HepG2 (cell line): ENCODE results near the gene KAZN. TPM values are rescaled to one million over a fixed set of nuclear protein-coding genes. Genes with fewer than 3 reads are reported as not detected.

ENCODE experiments used
- ATAC-seq: fragments of 200-7000 bp; cut with Tn5 transposase; 3 replicates; pipeline ENCODE4 v1.9.1; 2020; ENCODE audit warnings: mild to moderate bottlenecking, moderate library complexity
- BruUV-seq: library from RNA; stranded (reverse); fragments of 400-500 nt; replicated peaks from 2 replicates; lab custom pipeline; 2021; lab: Mats Ljungman, UMichigan
- CTCF ChIA-PET: fragments of 300-600 bp; formaldehyde crosslinking; extraction: SDS; loops from one replicate; lab custom pipeline; 2021; ENCODE audit warnings: low total read pairs, inconsistent platforms, low intra/inter-chr PET ratio; lab: Yijun Ruan, JAX
- POLR2A ChIA-PET: fragments of 350-600 bp; sonication (Branson Sonifier 250); formaldehyde crosslinking; loops from one replicate; lab custom pipeline; 2020; ENCODE audit warnings: antibody characterized with exemption, inconsistent platforms; lab: Yijun Ruan, JAX
- DNase-seq: peaks from one replicate; pipeline ENCODE4 v3.0.0-alpha.2; 2015; ENCODE audit warnings: low spot score
- FAIRE-seq: peaks from 3 replicates; lab custom pipeline; 2011; peaks lifted over from hg19 to GRCh38; lab: Jason Lieb, UNC
- H2AFZ ChIP-seq: one replicate; pipeline ENCODE4 v1.6.1; 2011; ENCODE audit warnings: low read length, inconsistent platforms
- H3K27ac ChIP-seq: fragments of 300-600 bp; 3 replicates; pipeline ENCODE4 v1.8.0; 2011; ENCODE audit warnings: mixed run types, mild to moderate bottlenecking, mixed read lengths, low read length, inconsistent platforms; ENCODE audit not compliant: insufficient read depth; ENCODE audit errors: extremely low read length
- H3K27me3 ChIP-seq, 2 experiments: fragments of 200-600 bp in 1 of 2; 2 replicates in 1 of 2; 3 replicates in 1 of 2; pipeline versions ENCODE4 v1.6.0 to v1.8.0; 2011; ENCODE audit warnings: low read length in 2 of 2, mild to moderate bottlenecking in 2 of 2, moderate library complexity in 2 of 2, inconsistent platforms in 1 of 2; ENCODE audit not compliant: insufficient read depth in 2 of 2, control insufficient read depth in 1 of 2
- H3K36me3 ChIP-seq, 2 experiments: fragments of 200-600 bp in 1 of 2; replicated peaks in 1 of 2; 2 replicates in 1 of 2; 3 replicates in 1 of 2; pipeline versions ENCODE4 v1.5.1 to v1.8.0; 2011; ENCODE audit warnings: low read length in 2 of 2, inconsistent platforms in 1 of 2; ENCODE audit not compliant: insufficient read depth in 2 of 2, control insufficient read depth in 1 of 2
- H3K4me1 ChIP-seq: 2 replicates; pipeline ENCODE4 v1.5.1; 2012; ENCODE audit warnings: low read length, inconsistent platforms; ENCODE audit not compliant: insufficient read depth
- H3K4me2 ChIP-seq: 2 replicates; pipeline ENCODE4 v1.6.0; 2011; ENCODE audit warnings: low read depth, low read length, inconsistent platforms
- H3K4me3 ChIP-seq, 3 experiments: fragments of 200-600 bp in 1 of 3; sonication (generic), shearing (Covaris generic) in 1 of 3; replicated peaks in 1 of 3; 2 replicates each; pipeline ENCODE4 v1.5.1; 2011 to 2016; ENCODE audit warnings: low read length in 3 of 3, inconsistent platforms in 2 of 3, low read depth in 2 of 3, mild to moderate bottlenecking in 2 of 3, control low read depth in 1 of 3, mixed read lengths in 1 of 3; ENCODE audit not compliant: insufficient read depth in 1 of 3
- H3K79me2 ChIP-seq: one replicate; pipeline ENCODE4 v1.6.1; 2011; ENCODE audit warnings: low read length, inconsistent platforms; ENCODE audit not compliant: insufficient read depth
- H3K9ac ChIP-seq: 2 replicates; pipeline ENCODE4 v1.6.0; 2011; ENCODE audit warnings: mild to moderate bottlenecking, low read depth, low read length, inconsistent platforms; ENCODE audit not compliant: insufficient read depth
- H3K9me3 ChIP-seq: 2 replicates; pipeline ENCODE4 v1.5.1; 2012; ENCODE audit warnings: mild to moderate bottlenecking, low read length
- H4K20me1 ChIP-seq: 2 replicates; pipeline ENCODE4 v1.6.0; 2011; ENCODE audit warnings: inconsistent platforms, mild to moderate bottlenecking, low read length, moderate library complexity; ENCODE audit not compliant: insufficient read depth
- FUBP1 ChIP-seq: sonication (generic); formaldehyde crosslinking; IDR thresholded peaks from 2 replicates; pipeline ENCODE4 v1.5.1; 2020; ENCODE audit warnings: missing genetic modification reagents, mild to moderate bottlenecking, borderline replicate concordance
- KDM5B ChIP-seq: sonication (generic); formaldehyde crosslinking; IDR thresholded peaks from 2 replicates; pipeline ENCODE4 v1.4.0; 2020; ENCODE audit warnings: missing genetic modification reagents, mild to moderate bottlenecking, borderline replicate concordance
- PHF8 ChIP-seq: sonication (generic); formaldehyde crosslinking; IDR thresholded peaks from 2 replicates; pipeline ENCODE4 v1.5.0; 2020; ENCODE audit warnings: missing genetic modification reagents
- SP2 ChIP-seq: sonication (generic); formaldehyde crosslinking; IDR thresholded peaks from 2 replicates; pipeline ENCODE4 v1.5.1; 2020; ENCODE audit warnings: mild to moderate bottlenecking, missing genetic modification reagents
- ZFP36L1 ChIP-seq: sonication (generic); formaldehyde crosslinking; IDR thresholded peaks from 2 replicates; pipeline ENCODE4 v1.8.0; 2022; ENCODE audit warnings: mild to moderate bottlenecking, missing genetic modification reagents, moderate library complexity
- ZNF12 ChIP-seq: sonication (generic); formaldehyde crosslinking; IDR thresholded peaks from 2 replicates; pipeline ENCODE4 v1.5.0; 2020; ENCODE audit warnings: missing genetic modification reagents
- ZNF17 ChIP-seq: sonication (generic); formaldehyde crosslinking; IDR thresholded peaks from 2 replicates; pipeline ENCODE4 v1.5.0; 2020; ENCODE audit warnings: mild to moderate bottlenecking, missing genetic modification reagents
- ZNF484 ChIP-seq: sonication (generic); formaldehyde crosslinking; IDR thresholded peaks from 2 replicates; pipeline ENCODE4 v1.5.1; 2020; ENCODE audit warnings: mild to moderate bottlenecking, low read depth, missing genetic modification reagents, borderline replicate concordance
- ZNF629 ChIP-seq: sonication (generic); formaldehyde crosslinking; conservative IDR thresholded peaks from 2 replicates; pipeline ENCODE4 v1.5.0; 2020; ENCODE audit warnings: missing genetic modification reagents
- WGBS: methylation state at CpG from one replicate; pipeline ENCODE4 v1.1.6; 2017; ENCODE audit warnings: low lambda C conversion rate; 5-methylcytosine and 5-hydroxymethylcytosine counted together
- in situ Hi-C: cut with HindIII; loops from 2 replicates; pipeline ENCODE4 v1.10.0; 2017; ENCODE audit warnings: low pct_unique_long_range_greater_than_20kb; ENCODE audit not compliant: extremely low pct_ligation_motif_present
- intact Hi-C: fragments of 100-400 bp; cut with micrococcal nuclease; formaldehyde crosslinking; loops from one replicate; pipeline ENCODE4 v1.10.0; 2022; ENCODE audit not compliant: unreplicated experiment
- polyA plus RNA-seq, 8 experiments: library from polyadenylated mRNA; depleted of rRNA in 3 of 8; stranded (reverse) in 7 of 8; unstranded in 1 of 8; fragments of >200 nt; fragmentation: Illumina TruSeq in 4 of 8; extraction: Trizol in 4 of 8; gene quantifications; 2 replicates each; pipeline versions ENCODE4 v1.2.1 to v1.2.3, GENCODE V29; 2011 to 2016; ENCODE audit warnings: low read depth in 4 of 8, missing spikeins in 1 of 8, mixed read lengths in 1 of 8; ENCODE audit not compliant: insufficient read depth in 1 of 8
- total RNA-seq, 5 experiments: library from RNA; depleted of rRNA; stranded (reverse); fragments of >200 nt; fragmentation: Illumina TruSeq; extraction: Trizol; gene quantifications; 2 replicates each; pipeline ENCODE4 v1.2.3, GENCODE V29; 2016; ENCODE audit warnings: low read depth in 1 of 5
- TF ChIP-seq, protein P1 (sequence below): sonication (generic); formaldehyde crosslinking; IDR thresholded peaks from 2 replicates; pipeline ENCODE4 v1.5.1; 2020; ENCODE audit warnings: mild to moderate bottlenecking, moderate library complexity, missing genetic modification reagents
- TF ChIP-seq, protein P2 (sequence below): sonication (generic); formaldehyde crosslinking; IDR thresholded peaks from 2 replicates; pipeline ENCODE4 v1.4.0; 2020; ENCODE audit warnings: missing genetic modification reagents, borderline replicate concordance
- TF ChIP-seq, protein P3 (sequence below): sonication (generic); formaldehyde crosslinking; IDR thresholded peaks from 2 replicates; pipeline ENCODE4 v1.4.0; 2020; ENCODE audit warnings: missing genetic modification reagents

Gene KAZN
- total and polyA plus RNA-seq, 2 of the 13 experiments (the other 11 are each of a cell fraction or from before 2014, with no cell fraction given) = 10.4 to 13.5 TPM

GRCh38 chr1:15139654-15140350 lies 541.3 kb downstream of the KAZN start:
- no TSS peak for BruUV-seq
- ATAC-seq = peak; percentile 99
- TF ChIP-seq, protein P1, sequence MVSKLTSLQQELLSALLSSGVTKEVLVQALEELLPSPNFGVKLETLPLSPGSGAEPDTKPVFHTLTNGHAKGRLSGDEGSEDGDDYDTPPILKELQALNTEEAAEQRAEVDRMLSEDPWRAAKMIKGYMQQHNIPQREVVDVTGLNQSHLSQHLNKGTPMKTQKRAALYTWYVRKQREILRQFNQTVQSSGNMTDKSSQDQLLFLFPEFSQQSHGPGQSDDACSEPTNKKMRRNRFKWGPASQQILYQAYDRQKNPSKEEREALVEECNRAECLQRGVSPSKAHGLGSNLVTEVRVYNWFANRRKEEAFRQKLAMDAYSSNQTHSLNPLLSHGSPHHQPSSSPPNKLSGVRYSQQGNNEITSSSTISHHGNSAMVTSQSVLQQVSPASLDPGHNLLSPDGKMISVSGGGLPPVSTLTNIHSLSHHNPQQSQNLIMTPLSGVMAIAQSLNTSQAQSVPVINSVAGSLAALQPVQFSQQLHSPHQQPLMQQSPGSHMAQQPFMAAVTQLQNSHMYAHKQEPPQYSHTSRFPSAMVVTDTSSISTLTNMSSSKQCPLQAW (CRISPR knock-in tag) = peak; percentile 85; the same call in 1 of the 2 replicates
- peak; percentile 58; the same call in 1 of the 2 replicates for TF ChIP-seq ZNF12 (CRISPR knock-in tag)
- TF ChIP-seq FUBP1 (CRISPR knock-in tag) = no peak
- no peak for TF ChIP-seq ZNF484 (CRISPR knock-in tag)
- peak; percentile 56 for TF ChIP-seq ZNF629 (CRISPR knock-in tag)
- peak; percentile 46; the same call in 1 of the 2 replicates for TF ChIP-seq KDM5B
- no peak for TF ChIP-seq SP2 (CRISPR knock-in tag)
- TF ChIP-seq, protein P2, sequence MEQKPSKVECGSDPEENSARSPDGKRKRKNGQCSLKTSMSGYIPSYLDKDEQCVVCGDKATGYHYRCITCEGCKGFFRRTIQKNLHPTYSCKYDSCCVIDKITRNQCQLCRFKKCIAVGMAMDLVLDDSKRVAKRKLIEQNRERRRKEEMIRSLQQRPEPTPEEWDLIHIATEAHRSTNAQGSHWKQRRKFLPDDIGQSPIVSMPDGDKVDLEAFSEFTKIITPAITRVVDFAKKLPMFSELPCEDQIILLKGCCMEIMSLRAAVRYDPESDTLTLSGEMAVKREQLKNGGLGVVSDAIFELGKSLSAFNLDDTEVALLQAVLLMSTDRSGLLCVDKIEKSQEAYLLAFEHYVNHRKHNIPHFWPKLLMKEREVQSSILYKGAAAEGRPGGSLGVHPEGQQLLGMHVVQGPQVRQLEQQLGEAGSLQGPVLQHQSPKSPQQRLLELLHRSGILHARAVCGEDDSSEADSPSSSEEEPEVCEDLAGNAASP (CRISPR knock-in tag) = peak; percentile 73; the same call in 1 of the 2 replicates
- TF ChIP-seq ZFP36L1 (CRISPR knock-in tag) = no peak
- TF ChIP-seq ZNF17 (CRISPR knock-in tag) = no peak
- TF ChIP-seq, protein P3, sequence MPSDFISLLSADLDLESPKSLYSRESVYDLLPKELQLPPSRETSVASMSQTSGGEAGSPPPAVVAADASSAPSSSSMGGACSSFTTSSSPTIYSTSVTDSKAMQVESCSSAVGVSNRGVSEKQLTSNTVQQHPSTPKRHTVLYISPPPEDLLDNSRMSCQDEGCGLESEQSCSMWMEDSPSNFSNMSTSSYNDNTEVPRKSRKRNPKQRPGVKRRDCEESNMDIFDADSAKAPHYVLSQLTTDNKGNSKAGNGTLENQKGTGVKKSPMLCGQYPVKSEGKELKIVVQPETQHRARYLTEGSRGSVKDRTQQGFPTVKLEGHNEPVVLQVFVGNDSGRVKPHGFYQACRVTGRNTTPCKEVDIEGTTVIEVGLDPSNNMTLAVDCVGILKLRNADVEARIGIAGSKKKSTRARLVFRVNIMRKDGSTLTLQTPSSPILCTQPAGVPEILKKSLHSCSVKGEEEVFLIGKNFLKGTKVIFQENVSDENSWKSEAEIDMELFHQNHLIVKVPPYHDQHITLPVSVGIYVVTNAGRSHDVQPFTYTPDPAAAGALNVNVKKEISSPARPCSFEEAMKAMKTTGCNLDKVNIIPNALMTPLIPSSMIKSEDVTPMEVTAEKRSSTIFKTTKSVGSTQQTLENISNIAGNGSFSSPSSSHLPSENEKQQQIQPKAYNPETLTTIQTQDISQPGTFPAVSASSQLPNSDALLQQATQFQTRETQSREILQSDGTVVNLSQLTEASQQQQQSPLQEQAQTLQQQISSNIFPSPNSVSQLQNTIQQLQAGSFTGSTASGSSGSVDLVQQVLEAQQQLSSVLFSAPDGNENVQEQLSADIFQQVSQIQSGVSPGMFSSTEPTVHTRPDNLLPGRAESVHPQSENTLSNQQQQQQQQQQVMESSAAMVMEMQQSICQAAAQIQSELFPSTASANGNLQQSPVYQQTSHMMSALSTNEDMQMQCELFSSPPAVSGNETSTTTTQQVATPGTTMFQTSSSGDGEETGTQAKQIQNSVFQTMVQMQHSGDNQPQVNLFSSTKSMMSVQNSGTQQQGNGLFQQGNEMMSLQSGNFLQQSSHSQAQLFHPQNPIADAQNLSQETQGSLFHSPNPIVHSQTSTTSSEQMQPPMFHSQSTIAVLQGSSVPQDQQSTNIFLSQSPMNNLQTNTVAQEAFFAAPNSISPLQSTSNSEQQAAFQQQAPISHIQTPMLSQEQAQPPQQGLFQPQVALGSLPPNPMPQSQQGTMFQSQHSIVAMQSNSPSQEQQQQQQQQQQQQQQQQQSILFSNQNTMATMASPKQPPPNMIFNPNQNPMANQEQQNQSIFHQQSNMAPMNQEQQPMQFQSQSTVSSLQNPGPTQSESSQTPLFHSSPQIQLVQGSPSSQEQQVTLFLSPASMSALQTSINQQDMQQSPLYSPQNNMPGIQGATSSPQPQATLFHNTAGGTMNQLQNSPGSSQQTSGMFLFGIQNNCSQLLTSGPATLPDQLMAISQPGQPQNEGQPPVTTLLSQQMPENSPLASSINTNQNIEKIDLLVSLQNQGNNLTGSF (CRISPR knock-in tag) = no peak
- peak; percentile 53 for TF ChIP-seq PHF8 (CRISPR knock-in tag)

More at GRCh38 chr1:15139654-15140350, 541.3 kb downstream of the KAZN start:
- no peaks in the 10 kb centered on the region for H3K27me3 ChIP-seq
- no peaks in the 10 kb centered on the region for H3K36me3 ChIP-seq
- H3K4me1 ChIP-seq = peaks cover 66% of the 10 kb centered on the region
- WGBS = 4% methylated on average over 5 of the region's 15 CpGs
- peak overlapping the region; percentile 73 for H3K4me2 ChIP-seq
- in situ Hi-C loops = no loop called here
- peak overlapping the region; percentile 52 for H3K27ac ChIP-seq
- H3K9me3 ChIP-seq = no peaks in the 10 kb centered on the region
- DNase-seq = peak; percentile 96
- CTCF ChIA-PET = no interaction called here
- H3K79me2 ChIP-seq = peaks cover 4% of the 10 kb centered on the region
- peak overlapping the region; percentile 19; the same call in 1 of the 2 replicates for H3K9ac ChIP-seq
- POLR2A ChIA-PET = interaction anchor here (0.8 to 2.0 kb wide), 2 partner anchors 11 to 121 kb away, joined by 3 to 12 read pairs; no protein-coding TSS in a partner anchor
- H2AFZ ChIP-seq = no peak overlapping the region
- peak; percentile 92 for FAIRE-seq
- no peaks in the 10 kb centered on the region for H4K20me1 ChIP-seq
- intact Hi-C loops = loop anchor here (1.0 kb wide), 1 partner anchor 11 kb away; no protein-coding TSS in a partner anchor
- peak overlapping the region; percentile 26 to 57 (median 35); a peak in 5 of 6 replicates for H3K4me3 ChIP-seq
